ENCODE data around the gene GHDC. TPM values are rescaled to one million over a fixed set of nuclear protein-coding genes. Genes with fewer than 3 reads are reported as not detected.
"Not testable (repeated sequence)": the region's sequence is repeated elsewhere in the genome, so short reads cannot be mapped to it uniquely, and the experiment has no call there.

The GHDC gene
- total RNA-seq (2021) (3.7 and 3.9 TPM in 2 replicates), Bru-seq, nascent RNA (percentile 24 among the genes with signal in this experiment), BruChase-seq, experiment 1, labeled RNA remaining after a 2-hour chase (percentile 29 among the genes with signal in this experiment), BruChase-seq, experiment 2, labeled RNA remaining after a 6-hour chase (percentile 39 among the genes with signal in this experiment)
- long read RNA-seq, partial matches to known transcripts, result 2 of 3 reads
- long read RNA-seq, other reads (novel, unspliced or antisense), result 1 of 3 reads

- Histone ChIP-seq H3K4me1 (ENCODE audit: insufficient read depth, low read length, poor library complexity, severe bottlenecking) (no peaks in the 10 kb centered on the region), H3K4me3 (ENCODE audit: low read depth, low read length, poor library complexity, severe bottlenecking) (peak within 1 kb of the TSS; percentile 53), H3K36me3 (ENCODE audit: insufficient read depth, low read length, poor library complexity, severe bottlenecking) (no peaks in the 10 kb centered on the region), H3K27ac (ENCODE audit: low read depth, low read length, poor library complexity, severe bottlenecking) (peak within 1 kb of the TSS; percentile 54), H3K9me3 (ENCODE audit: low read depth, low read length, poor library complexity, severe bottlenecking) (no peaks in the 10 kb centered on the region), H3K27me3 (replicated peaks; ENCODE audit: insufficient read depth, low read depth, low read length, poor library complexity) (no peaks in the 10 kb centered on the region)
- POLR2A ChIA-PET (ENCODE audit: low non-redundant PET), result interaction anchor here (0.5 kb wide), 1 partner anchor 8 kb away, joined by 4 read pairs; no protein-coding TSS in a partner anchor
- no peak for TF ChIP-seq CTCF (conservative IDR thresholded peaks at IDR 0.05; ENCODE audit: low read depth, low read length)
- no peak for TF ChIP-seq EZH2 (IDR thresholded peaks at IDR 0.05; ENCODE audit: borderline replicate concordance, low read depth, low read length, poor library complexity, severe bottlenecking)
- CTCF ChIA-PET, result interaction anchor here (0.6 kb wide), 1 partner anchor 15 kb away, joined by 3 read pairs; no protein-coding TSS in a partner anchor
- intact Hi-C loops (cut with micrococcal nuclease; ENCODE audit: unreplicated experiment), result no loop called here
- peak; percentile 64 for DNase-seq (ENCODE audit: low spot score)
- BruUV-seq (replicated peaks), result no TSS peak
Observed at GRCh38 chr17:42193969-42194899, at the start of gene GHDC. GHDC (minus strand) TSS chr17:42194494; CDS start chr17:42193581, 913 bp downstream.

- ChIA-PET CTCF (no interaction called here), POLR2A (ENCODE audit: low non-redundant PET) (no interaction called here)
- TF ChIP-seq CTCF (conservative IDR thresholded peaks at IDR 0.05; ENCODE audit: low read depth, low read length) (no peak), EZH2 (IDR thresholded peaks at IDR 0.05; ENCODE audit: borderline replicate concordance, low read depth, low read length, poor library complexity, severe bottlenecking) (no peak)
- H3K36me3 ChIP-seq (ENCODE audit: insufficient read depth, low read length, poor library complexity, severe bottlenecking), result no peaks in the 10 kb centered on the region
- no peaks in the 10 kb centered on the region for H3K4me1 ChIP-seq (ENCODE audit: insufficient read depth, low read length, poor library complexity, severe bottlenecking)
- no peak for DNase-seq (ENCODE audit: low spot score)
- H3K4me3 ChIP-seq (ENCODE audit: low read depth, low read length, poor library complexity, severe bottlenecking), result no peak overlapping the region
- intact Hi-C loops (cut with micrococcal nuclease; ENCODE audit: unreplicated experiment), result no loop called here
- no peaks in the 10 kb centered on the region for H3K27me3 ChIP-seq (replicated peaks; ENCODE audit: insufficient read depth, low read depth, low read length, poor library complexity)
- no TSS peak for BruUV-seq (replicated peaks)
- no peak overlapping the region for H3K27ac ChIP-seq (ENCODE audit: low read depth, low read length, poor library complexity, severe bottlenecking)
- no peaks in the 10 kb centered on the region for H3K9me3 ChIP-seq (ENCODE audit: low read depth, low read length, poor library complexity, severe bottlenecking)
Observed at GRCh38 chr17:42243493-42243982, 49.2 kb upstream of the GHDC start.

DNA sequence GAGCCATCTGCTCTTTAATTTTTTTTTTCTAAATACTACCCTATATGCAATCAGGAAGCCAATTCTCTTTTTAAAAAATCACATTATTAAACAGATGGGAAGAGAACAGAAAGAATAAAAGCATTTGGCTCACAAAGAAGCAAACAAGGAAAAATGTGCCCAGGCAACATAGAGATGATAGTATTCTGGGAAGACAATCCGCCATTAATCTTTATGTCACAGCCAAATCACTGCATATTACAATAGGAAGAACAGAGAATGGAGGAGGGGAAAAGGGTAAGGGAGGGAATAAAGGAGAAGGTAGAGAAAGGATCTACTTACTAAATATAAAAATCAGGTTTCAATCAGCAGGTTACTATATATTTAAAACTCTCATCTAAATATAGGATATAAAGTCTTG lies 47.6 kb upstream of the GHDC start:
- TF ChIP-seq EZH2 (IDR thresholded peaks at IDR 0.05; ENCODE audit: borderline replicate concordance, low read depth, low read length, poor library complexity, severe bottlenecking), result no peak
- no peak for TF ChIP-seq CTCF (conservative IDR thresholded peaks at IDR 0.05; ENCODE audit: low read depth, low read length)
- Histone ChIP-seq H3K27me3 (replicated peaks; ENCODE audit: insufficient read depth, low read depth, low read length, poor library complexity) (no peaks in the 10 kb centered on the region), H3K36me3 (ENCODE audit: insufficient read depth, low read length, poor library complexity, severe bottlenecking) (no peaks in the 10 kb centered on the region), H3K9me3 (ENCODE audit: low read depth, low read length, poor library complexity, severe bottlenecking) (no peaks in the 10 kb centered on the region), H3K27ac (ENCODE audit: low read depth, low read length, poor library complexity, severe bottlenecking) (no peak overlapping the region), H3K4me3 (ENCODE audit: low read depth, low read length, poor library complexity, severe bottlenecking) (no peak overlapping the region), H3K4me1 (ENCODE audit: insufficient read depth, low read length, poor library complexity, severe bottlenecking) (no peaks in the 10 kb centered on the region)
- ChIA-PET CTCF (no interaction called here), POLR2A (ENCODE audit: low non-redundant PET) (no interaction called here)
- no TSS peak for BruUV-seq (replicated peaks)
- no peak for DNase-seq (ENCODE audit: low spot score)
- intact Hi-C loops (cut with micrococcal nuclease; ENCODE audit: unreplicated experiment), result no loop called here

- H3K9me3 ChIP-seq (ENCODE audit: low read depth, low read length, poor library complexity, severe bottlenecking); CTCF ChIA-PET; H3K27me3 ChIP-seq (replicated peaks; ENCODE audit: insufficient read depth, low read depth, low read length, poor library complexity); H3K27ac ChIP-seq (ENCODE audit: low read depth, low read length, poor library complexity, severe bottlenecking); POLR2A ChIA-PET (ENCODE audit: low non-redundant PET); H3K36me3 ChIP-seq (ENCODE audit: insufficient read depth, low read length, poor library complexity, severe bottlenecking); intact Hi-C loops (cut with micrococcal nuclease; ENCODE audit: unreplicated experiment); H3K4me3 ChIP-seq (ENCODE audit: low read depth, low read length, poor library complexity, severe bottlenecking); BruUV-seq (replicated peaks); DNase-seq (ENCODE audit: low spot score); H3K4me1 ChIP-seq (ENCODE audit: insufficient read depth, low read length, poor library complexity, severe bottlenecking): not testable (repeated sequence)
Observed at GRCh38 chr17:42240863-42241262, 46.6 kb upstream of the GHDC start.
